IPS DF 4.7 (cell line): Measurements from ENCODE around the gene SPAG9.

ENCODE experiments used
- DNase-seq: peaks from one replicate; pipeline ENCODE4 v3.0.0-alpha.2; 2013; ENCODE audit warnings: low spot score; ENCODE audit errors: extremely low read depth

Gene SPAG9

DNA sequence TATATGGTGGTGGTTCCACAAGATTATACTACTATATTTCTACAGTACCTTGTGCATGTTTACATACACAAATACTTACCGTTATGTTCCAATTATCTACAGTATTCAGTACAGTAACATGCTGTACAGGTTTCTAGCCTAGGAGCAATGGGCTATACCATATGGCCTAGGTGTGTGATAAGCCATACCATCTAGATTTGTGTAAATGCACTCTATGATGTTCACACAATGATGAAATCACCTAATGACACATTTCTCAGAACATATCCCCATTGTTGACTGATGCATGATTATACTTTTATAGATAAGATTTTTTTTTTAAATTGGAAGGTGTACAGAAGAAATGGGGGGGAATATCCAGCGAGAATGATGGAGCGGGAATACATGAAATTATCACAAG lies 131.5 kb downstream of the SPAG9 start:
- DNase-seq: no peak

GRCh38 chr17:50988427-50988826 lies 132.2 kb downstream of the SPAG9 start:
- no peak for DNase-seq

DNA sequence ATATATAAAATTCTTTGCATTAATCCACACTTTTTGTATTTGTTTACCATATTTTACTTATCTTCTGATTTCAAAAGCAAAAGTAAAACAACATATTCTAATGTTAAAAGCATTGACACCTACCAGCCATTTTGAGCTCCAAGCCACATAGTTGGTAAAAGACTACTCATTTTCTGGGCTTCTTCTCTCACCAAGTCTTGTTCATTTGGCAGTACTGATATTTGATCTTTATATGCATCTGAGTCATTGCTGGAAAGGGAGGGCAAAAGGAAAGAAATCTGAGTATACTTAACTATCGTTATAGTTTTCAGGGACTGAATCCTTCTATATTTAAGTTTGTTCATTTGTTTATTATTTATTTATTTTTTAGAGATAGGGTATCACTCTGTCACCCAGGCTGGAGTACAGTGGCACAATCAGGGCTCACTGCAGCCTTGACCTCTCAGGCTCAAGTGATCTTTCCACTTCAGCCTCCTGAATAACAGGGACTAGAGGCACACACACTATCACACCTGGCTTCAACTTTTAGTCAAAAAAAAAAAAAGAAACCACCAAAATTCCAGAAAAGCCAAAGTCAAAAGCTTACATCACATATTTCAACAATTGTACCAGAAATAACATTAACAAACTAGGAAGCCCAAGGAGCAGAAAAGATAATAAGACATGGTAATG lies 133.5 kb downstream of the SPAG9 start:
- no peak for DNase-seq

DNA sequence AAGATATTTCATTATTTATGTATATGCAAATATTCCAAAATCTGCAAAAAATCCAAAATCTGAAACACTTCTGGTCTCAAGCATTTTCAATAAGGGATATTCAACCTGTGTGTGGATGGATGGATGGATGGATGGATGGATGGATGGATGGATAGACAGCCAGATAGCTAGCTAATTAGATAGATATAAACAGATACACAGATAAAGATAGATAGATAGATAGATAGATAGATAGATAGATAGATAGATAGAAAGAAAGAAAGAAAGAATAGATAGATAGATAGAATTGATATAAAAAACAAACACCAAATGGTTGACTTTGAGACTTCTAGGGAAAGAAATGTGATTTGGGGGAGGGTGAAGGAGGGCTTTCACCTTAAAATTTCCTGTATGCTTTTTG lies 139.4 kb downstream of the SPAG9 start:
- no peak for DNase-seq

- DNase-seq: no peak
Observed at GRCh38 chr17:50979524-50979927, 141.1 kb downstream of the SPAG9 start.

GRCh38 chr17:50977487-50978159 lies 143.0 kb downstream of the SPAG9 start:
- no peak for DNase-seq

DNA sequence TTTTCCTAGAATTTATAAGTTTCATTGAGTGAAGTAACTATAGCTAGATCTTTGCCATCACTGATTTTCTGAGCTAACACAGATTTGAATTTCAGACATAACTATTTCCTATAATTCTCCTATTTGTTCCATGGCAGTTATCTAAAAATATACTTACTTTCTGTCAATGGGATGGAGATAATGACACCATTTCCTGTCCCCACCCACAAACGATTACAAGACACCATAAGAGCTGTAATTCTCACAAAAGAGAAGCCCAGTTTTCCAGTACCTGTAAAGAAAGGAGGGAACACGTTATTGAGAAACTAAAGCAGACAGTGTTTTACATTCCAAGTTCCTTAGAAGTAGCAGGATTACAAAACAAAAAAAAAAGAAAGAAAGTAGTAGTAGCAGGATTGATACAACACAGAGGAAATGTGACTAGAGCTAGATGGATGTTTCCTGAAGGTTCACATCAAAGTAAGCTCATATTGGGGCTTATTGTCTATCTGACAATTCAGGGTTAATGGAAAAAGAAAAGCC lies 143.7 kb downstream of the SPAG9 start:
- DNase-seq: no peak

- DNase-seq: no peak
Observed at GRCh38 chr17:50973557-50974494, 146.8 kb downstream of the SPAG9 start.

GRCh38 chr17:50972577-50972976 lies 148.1 kb downstream of the SPAG9 start:
- no peak for DNase-seq

DNA sequence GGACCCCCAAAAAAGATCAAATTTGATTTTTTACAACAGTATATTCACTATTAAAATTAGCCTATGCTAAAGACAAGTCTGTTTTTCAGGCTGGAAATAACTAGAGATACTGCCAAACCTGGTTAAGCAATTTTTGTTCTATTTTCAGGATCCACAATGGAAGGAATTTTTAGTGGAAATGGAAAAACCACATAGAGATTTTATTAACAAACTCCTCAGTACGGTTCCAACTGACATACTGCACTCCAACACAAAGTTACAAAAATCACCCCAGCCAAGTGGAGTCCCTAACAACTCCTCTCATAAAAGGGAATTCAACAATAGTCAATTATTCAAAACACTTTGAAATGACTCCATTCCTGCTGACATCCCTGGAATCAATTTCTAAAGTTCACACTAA lies 152.9 kb downstream of the SPAG9 start:
- no peak for DNase-seq

DNA sequence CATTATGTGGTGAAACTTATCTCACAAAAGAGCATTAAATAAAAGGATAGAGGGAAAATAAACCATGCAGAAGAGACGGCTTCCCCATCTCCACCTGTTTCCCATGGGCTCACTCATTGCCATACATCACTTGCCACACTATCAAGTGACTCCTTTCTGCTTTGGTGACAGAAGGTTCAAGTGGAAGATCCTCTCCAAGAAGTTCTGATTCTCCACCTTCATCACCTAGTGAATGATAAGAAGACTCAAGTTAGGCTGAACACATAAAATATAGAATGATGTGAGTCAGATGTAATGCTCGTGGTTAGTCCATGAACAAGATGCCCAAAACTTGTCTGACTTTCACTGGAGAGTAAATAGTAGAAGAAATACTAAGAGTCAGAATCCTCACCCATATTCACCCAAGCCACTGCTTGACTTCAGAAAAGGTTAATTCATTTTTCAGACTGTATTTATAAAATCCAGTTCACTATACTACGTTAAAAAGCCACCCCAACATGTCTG lies 154.5 kb downstream of the SPAG9 start:
- DNase-seq: no peak

DNA sequence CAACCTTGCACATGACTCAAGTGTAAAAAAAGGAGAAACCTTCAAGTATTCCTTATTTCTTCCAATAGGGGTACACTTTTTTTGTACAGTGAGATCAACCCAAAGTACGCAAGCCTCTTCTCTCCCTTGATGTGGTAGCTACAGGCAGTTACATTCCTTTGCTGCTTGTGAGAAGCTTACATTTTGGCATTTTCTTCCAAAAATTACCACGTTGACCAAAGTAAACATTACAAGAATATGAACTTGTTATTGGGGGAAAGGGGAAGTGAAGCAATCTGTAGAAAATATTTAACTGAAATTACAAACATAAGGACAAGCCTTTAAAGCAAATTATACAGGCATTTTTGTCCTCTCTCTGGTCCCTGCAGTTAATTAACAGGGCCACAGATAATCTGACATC lies 157.5 kb downstream of the SPAG9 start:
- no peak for DNase-seq

DNA sequence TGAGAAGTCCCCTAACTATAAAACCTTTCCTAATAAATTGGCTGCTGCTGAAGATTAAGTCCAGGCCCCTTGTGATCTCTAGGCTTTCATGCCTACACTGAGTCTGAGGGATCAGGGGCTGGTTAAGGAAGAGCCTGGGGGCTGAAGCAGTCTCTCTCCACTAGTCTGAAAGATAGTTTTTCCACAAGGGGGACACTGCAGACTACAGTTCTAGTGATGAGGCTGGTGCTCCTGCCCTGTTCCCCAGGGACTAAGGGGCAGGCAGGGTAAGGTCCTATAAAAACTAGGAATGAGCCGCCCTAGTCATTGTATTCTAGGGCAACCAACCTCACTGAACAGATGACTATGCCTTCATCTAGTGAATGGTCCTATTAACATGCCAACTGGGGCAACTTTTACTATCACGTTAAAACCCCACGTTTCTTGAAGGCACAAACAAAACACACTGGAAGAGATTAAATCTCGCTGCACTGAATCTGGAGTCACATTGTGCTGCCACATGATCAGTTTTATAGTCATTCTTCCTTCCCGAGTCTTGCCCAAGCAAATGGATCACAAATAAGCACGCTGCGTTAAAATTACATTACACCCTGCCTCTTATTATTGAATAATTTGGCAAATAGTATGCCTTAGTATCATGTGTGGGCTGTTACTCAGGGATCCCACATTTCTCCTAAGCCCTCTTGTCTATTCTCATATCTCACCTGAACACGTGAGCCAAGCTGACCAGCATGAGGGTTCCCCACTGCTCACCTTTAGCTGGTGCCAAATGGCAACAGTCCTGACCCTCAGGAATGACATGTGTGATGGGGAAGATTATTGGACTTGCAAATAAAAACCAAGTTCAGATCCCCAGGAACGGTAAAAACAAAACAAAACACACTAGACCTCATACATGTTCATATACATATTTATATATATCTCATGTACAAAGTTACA lies 159.1 kb downstream of the SPAG9 start:
- DNase-seq: no peak

DNA sequence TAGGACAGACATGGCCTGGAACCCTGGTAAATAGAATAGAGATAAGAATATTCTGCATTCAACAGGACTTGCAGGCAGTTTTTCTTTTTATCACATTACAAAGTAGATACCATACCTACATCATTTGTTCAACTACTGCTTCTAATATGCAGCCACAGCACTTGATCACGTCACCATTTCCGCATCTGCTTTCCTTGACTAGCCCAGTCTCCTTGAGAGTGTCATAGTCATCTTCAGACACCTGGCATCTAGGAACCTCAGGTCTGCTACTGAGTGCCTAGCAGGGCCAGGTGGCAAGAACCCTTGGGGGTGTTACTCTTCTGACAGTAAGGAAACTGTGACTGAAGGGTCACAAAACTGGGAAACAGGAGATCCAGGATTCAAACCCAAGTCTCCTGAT lies 161.3 kb downstream of the SPAG9 start:
- DNase-seq: no peak

DNA sequence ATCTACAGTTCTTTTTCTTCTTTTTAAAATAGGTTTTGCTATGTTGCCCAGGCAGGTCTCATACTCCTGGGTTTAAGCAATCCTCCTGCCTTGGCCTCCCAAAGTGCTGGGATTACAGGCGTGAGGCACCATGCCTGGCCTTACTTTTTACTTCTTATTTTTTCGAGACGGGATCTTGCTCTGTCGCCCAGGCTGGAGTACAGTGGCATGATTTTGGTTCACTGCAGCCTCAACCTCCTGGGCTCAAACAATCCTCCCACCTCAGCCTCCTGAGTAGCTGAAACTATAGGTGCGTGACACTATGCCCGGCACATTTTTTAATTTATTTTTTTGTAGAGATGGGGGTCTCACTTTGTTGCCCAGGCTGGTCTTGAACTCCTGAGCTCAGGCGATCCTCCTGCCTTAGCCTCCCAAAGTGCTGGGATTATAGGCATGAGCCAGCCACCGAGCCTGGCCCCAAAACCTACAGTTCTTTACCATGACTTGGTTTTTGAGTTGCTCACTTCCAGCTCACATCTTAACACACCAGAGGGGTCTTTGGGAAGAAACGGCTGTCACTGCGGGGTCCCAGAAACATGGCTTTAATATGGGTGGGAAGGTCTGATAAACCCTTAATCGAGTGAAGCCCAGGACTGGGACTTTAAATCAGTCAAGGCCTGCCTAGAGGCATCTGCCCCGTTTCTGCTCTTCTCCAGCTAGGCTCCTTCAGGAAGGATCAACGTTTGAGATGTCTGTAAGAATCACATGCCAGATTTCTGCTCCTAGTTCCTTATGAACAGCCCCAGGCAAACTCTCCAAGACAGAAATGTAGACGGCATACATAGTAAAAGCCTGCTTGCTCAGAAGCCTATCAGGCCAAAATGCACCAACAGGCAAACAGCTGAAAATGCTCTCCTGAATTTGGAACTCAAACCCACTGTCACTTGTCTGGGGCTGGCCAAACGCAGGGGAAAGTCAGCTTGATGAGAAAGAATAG lies 162.8 kb downstream of the SPAG9 start:
- no peak for DNase-seq

- peak; percentile 56 for DNase-seq
Observed at GRCh38 chr17:50956750-50957523, 163.7 kb downstream of the SPAG9 start.

- no peak for DNase-seq
Observed at GRCh38 chr17:50956409-50956749, 164.3 kb downstream of the SPAG9 start.

DNA sequence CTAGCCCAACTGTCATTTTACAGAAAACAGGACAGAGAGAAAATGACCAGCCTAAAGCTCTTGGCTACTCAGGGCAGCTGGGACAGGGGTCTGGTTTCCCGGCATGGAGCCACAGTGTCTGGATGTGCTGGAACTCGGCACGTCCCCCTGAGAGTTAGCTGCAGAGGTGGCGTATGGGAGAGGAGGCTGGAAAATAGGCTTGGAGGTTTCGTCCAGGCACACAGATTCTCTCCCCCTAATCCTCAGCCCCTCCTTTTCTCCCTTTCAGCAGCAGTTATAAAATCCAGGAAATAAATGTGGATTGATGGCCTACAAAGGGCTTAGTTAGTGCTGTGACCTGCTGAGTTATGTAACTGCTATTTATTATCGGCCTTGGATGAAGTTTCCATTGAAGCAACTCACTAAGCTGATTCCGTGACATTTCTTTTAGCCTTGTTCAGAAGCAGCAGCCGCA lies 165.0 kb downstream of the SPAG9 start:
- no peak for DNase-seq

DNA sequence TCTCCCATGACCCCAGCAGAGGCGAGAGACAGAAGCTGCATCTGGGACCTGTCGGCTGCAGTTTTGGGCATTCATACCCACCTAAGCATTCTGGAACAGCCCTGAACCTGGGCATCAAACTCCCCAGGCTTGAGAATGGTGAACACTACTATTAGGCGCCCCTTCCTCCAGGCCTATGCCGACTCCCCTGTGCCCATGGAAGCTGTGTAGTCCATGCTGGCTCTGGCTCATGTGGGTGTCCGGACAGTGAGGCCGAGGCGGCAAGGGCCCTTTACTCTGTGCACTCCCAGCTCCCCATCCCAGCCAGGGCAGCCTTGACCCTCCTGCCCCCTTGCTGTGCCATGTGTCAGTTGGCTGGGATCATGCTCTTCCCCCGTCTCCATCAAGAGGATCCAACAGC lies 165.5 kb downstream of the SPAG9 start:
- no peak for DNase-seq
